ENCODE data around the gene FSD1.

The FSD1 gene

GRCh38 chr19:4264812-4265211, 39.6 kb upstream of the FSD1 start:
- TF ChIP-seq SIN3A (IDR thresholded peaks at IDR 0.05; ENCODE audit: borderline replicate concordance, insufficient read depth, low read length) (no peak), TAF1 (IDR thresholded peaks at IDR 0.05; ENCODE audit: borderline replicate concordance, insufficient read depth, low read length) (no peak), POLR2AphosphoS5 (IDR thresholded peaks at IDR 0.05; ENCODE audit: low read depth, low read length) (no peak), REST (IDR thresholded peaks at IDR 0.05; ENCODE audit: insufficient read depth in 1 of 2, low read depth in 2 of 2, low read length in 2 of 2) (no peak), FOXP2 (optimal IDR thresholded peaks at IDR 0.05; ENCODE audit: borderline replicate concordance, extremely low read depth, extremely low read length, insufficient read depth) (no peak)

- no peak for TF ChIP-seq SIN3A (IDR thresholded peaks at IDR 0.05; ENCODE audit: borderline replicate concordance, insufficient read depth, low read length)
- TF ChIP-seq TAF1 (IDR thresholded peaks at IDR 0.05; ENCODE audit: borderline replicate concordance, insufficient read depth, low read length), result no peak
- TF ChIP-seq REST (IDR thresholded peaks at IDR 0.05; ENCODE audit: insufficient read depth in 1 of 2, low read depth in 2 of 2, low read length in 2 of 2), result no peak
- TF ChIP-seq FOXP2 (optimal IDR thresholded peaks at IDR 0.05; ENCODE audit: borderline replicate concordance, extremely low read depth, extremely low read length, insufficient read depth), result no peak
- TF ChIP-seq POLR2AphosphoS5 (IDR thresholded peaks at IDR 0.05; ENCODE audit: low read depth, low read length), result no peak
Measured at GRCh38 chr19:4266253-4267000, 38.0 kb upstream of the FSD1 start.

GRCh38 chr19:4267101-4267900, 37.1 kb upstream of the FSD1 start:
- no peak for TF ChIP-seq REST (IDR thresholded peaks at IDR 0.05; ENCODE audit: insufficient read depth in 1 of 2, low read depth in 2 of 2, low read length in 2 of 2)
- TF ChIP-seq SIN3A (IDR thresholded peaks at IDR 0.05; ENCODE audit: borderline replicate concordance, insufficient read depth, low read length), result no peak
- TF ChIP-seq TAF1 (IDR thresholded peaks at IDR 0.05; ENCODE audit: borderline replicate concordance, insufficient read depth, low read length), result no peak
- no peak for TF ChIP-seq FOXP2 (optimal IDR thresholded peaks at IDR 0.05; ENCODE audit: borderline replicate concordance, extremely low read depth, extremely low read length, insufficient read depth)
- no peak for TF ChIP-seq POLR2AphosphoS5 (IDR thresholded peaks at IDR 0.05; ENCODE audit: low read depth, low read length)

- TF ChIP-seq SIN3A (IDR thresholded peaks at IDR 0.05; ENCODE audit: borderline replicate concordance, insufficient read depth, low read length), result no peak
- TF ChIP-seq POLR2AphosphoS5 (IDR thresholded peaks at IDR 0.05; ENCODE audit: low read depth, low read length), result no peak
- no peak for TF ChIP-seq REST (IDR thresholded peaks at IDR 0.05; ENCODE audit: insufficient read depth in 1 of 2, low read depth in 2 of 2, low read length in 2 of 2)
- TF ChIP-seq TAF1 (IDR thresholded peaks at IDR 0.05; ENCODE audit: borderline replicate concordance, insufficient read depth, low read length), result no peak
- no peak for TF ChIP-seq FOXP2 (optimal IDR thresholded peaks at IDR 0.05; ENCODE audit: borderline replicate concordance, extremely low read depth, extremely low read length, insufficient read depth)
Measured at GRCh38 chr19:4267901-4268815, 36.2 kb upstream of the FSD1 start.

Measured in PFSK-1 (cell line).